Spleen (tissue), 11 donors: Measurements from ENCODE around the gene AFMID. TPM values are rescaled to one million over a fixed set of nuclear protein-coding genes. Genes with fewer than 3 reads are reported as not detected.

Experiments
- DNase-seq: peaks from one replicate; pipeline ENCODE4 v3.0.0-alpha.2; 2020
- H3K27ac ChIP-seq, 8 donors: fragments of 200-600 bp; sonication (generic) in 7 of 8; 1 replicate in 4 of 8; 2 replicates in 4 of 8; pipeline versions ENCODE4 v1.5.0 to v1.8.0; 2016 to 2021; ENCODE audit warnings: inconsistent platforms in 4 of 8, mild to moderate bottlenecking in 4 of 8, moderate library complexity in 1 of 8
- H3K27me3 ChIP-seq, 7 donors: fragments of 200-600 bp; sonication (generic) in 6 of 7; replicated peaks in 1 of 7; 1 replicate in 4 of 7; 2 replicates in 3 of 7; pipeline versions ENCODE4 v1.5.0 to v1.8.0; 2016 to 2021; ENCODE audit warnings: inconsistent platforms in 3 of 7, mild to moderate bottlenecking in 1 of 7
- H3K36me3 ChIP-seq, 6 donors: fragments of 200-600 bp; sonication (generic) in 5 of 6; 1 replicate in 4 of 6; 2 replicates in 2 of 6; pipeline versions ENCODE4 v1.5.0 to v1.8.0; 2016 to 2021; ENCODE audit warnings: inconsistent platforms in 2 of 6
- H3K4me1 ChIP-seq, 6 donors: fragments of 200-600 bp; sonication (generic) in 5 of 6; 1 replicate in 3 of 6; 2 replicates in 3 of 6; pipeline versions ENCODE4 v1.5.0 to v1.8.0; 2016 to 2021; ENCODE audit warnings: inconsistent platforms in 3 of 6
- H3K4me3 ChIP-seq, 8 donors: fragments of 200-600 bp; sonication (generic) in 7 of 8; 1 replicate in 4 of 8; 2 replicates in 4 of 8; pipeline versions ENCODE4 v1.5.0 to v1.8.0; 2016 to 2021; ENCODE audit warnings: inconsistent platforms in 4 of 8, mild to moderate bottlenecking in 4 of 8, moderate library complexity in 2 of 8
- H3K9me3 ChIP-seq, 8 donors: fragments of 200-600 bp; sonication (generic) in 7 of 8; 1 replicate in 4 of 8; 2 replicates in 4 of 8; pipeline versions ENCODE4 v1.5.0 to v1.8.0; 2016 to 2021; ENCODE audit warnings: inconsistent platforms in 4 of 8
- CTCF ChIP-seq, 11 experiments: fragments of 200-600 bp in 7 of 11; fragments of 450-650 bp in 4 of 11; sonication (generic) in 4 of 11; IDR thresholded peaks in 8 of 11; conservative IDR thresholded peaks in 3 of 11; 1 replicate in 7 of 11; 2 replicates in 4 of 11; pipeline versions ENCODE4 v1.4.0 to v1.8.0; 2016 to 2021; ENCODE audit warnings: antibody characterized with exemption in 11 of 11, inconsistent platforms in 4 of 11, mild to moderate bottlenecking in 1 of 11
- POLR2A ChIP-seq, 3 donors: fragments of 450-650 bp; IDR thresholded peaks; one replicate each; pipeline ENCODE4 v1.5.1; 2017; ENCODE audit warnings: antibody characterized with exemption in 3 of 3, mild to moderate bottlenecking in 1 of 3
- POLR2AphosphoS5 ChIP-seq, 3 donors: sonication (generic); formaldehyde crosslinking; IDR thresholded peaks; one replicate each; pipeline ENCODE4 v1.5.1; 2017; ENCODE audit warnings: antibody characterized with exemption in 3 of 3
- WGBS, 5 donors: extraction: QIAGEN DNeasy Blood & Tissue Kit in 3 of 5; methylation state at CpG; one replicate each; pipeline versions ENCODE4 v1.1.5 to v1.1.7; 2013 to 2018; 5-methylcytosine and 5-hydroxymethylcytosine counted together
- intact Hi-C: fragments of 100-400 bp; cut with DNase I; formaldehyde crosslinking; loops from one replicate; pipeline ENCODE4 v1.15.0; 2023; ENCODE audit warnings: low total_unique reads
- polyA plus RNA-seq, 3 donors: library from polyadenylated mRNA; stranded (reverse); fragments of 200-250 nt; gene quantifications; one replicate each; pipeline ENCODE4 v1.2.1, GENCODE V29; 2013
- total RNA-seq, 7 donors: library from RNA; depleted of rRNA in 3 of 7; stranded (reverse); fragments of >200 nt in 3 of 7; fragmentation: NEBNext Ultra II Directional in 4 of 7; extraction: Animal tissue kit (Norgen Biotek cat#: 25700) in 4 of 7; gene quantifications; one replicate each; pipeline versions ENCODE4 v1.1.0 to v1.2.1, GENCODE V29; 2016 to 2021
- donor health status: healthy with polysubstance abuse.
- donor health status: DM: no; HTN: no; CAD: no; lungs with moderate emphysema.
- donor health status: DM: no; HTN: no; CAD: no.
- donor health status: Bipolar disorder and iron deficiency.
- donor health status: healthy.
- donor health status: DM: no; HTN: no; CAD: no.
- donor health status: DM: yes; HTN: yes; CAD: no.

AFMID gene
- total and polyA plus RNA-seq, 10 donors, result 13.1 to 42.5 (median 24.2) TPM

GRCh38 chr17:78143214-78144146 is 43.7 kb upstream of the AFMID start:
- H3K9me3 ChIP-seq, result no peaks in the 10 kb centered on the region
- H3K4me3 ChIP-seq, result no peak overlapping the region
- peaks cover 0 to 29% (median 12%) of the 10 kb centered on the region in 6 donors for H3K36me3 ChIP-seq
- TF ChIP-seq CTCF (IDR thresholded peaks at IDR 0.05 in 8 of 11, conservative IDR thresholded peaks at IDR 0.05 in 3 of 11) (no peak), POLR2AphosphoS5 (IDR thresholded peaks at IDR 0.05) (peak; percentile 21 to 65 (median 33))
- no peak for DNase-seq
- H3K27me3 ChIP-seq, result no peaks in the 10 kb centered on the region
- H3K4me1 ChIP-seq, result peaks cover 46 to 100% (median 89%) of the 10 kb centered on the region in 6 donors
- intact Hi-C loops, result no loop called here
- peak overlapping the region; percentile 33 to 81 (median 72) for H3K27ac ChIP-seq
- 78 to 85% (median 82%) methylated on average over 20 to 21 of the region's 21 CpGs for WGBS, 5 donors

GRCh38 chr17:78144147-78144719 is 42.9 kb upstream of the AFMID start:
- Histone ChIP-seq H3K4me3 (peak overlapping the region in 1 of 8 donors; percentile 9), H3K4me1 (peaks cover 44 to 100% (median 90%) of the 10 kb centered on the region in 6 donors), H3K9me3 (no peaks in the 10 kb centered on the region), H3K27ac (peak overlapping the region; percentile 33 to 81 (median 72)), H3K36me3 (peaks cover 0 to 23% (median 12%) of the 10 kb centered on the region in 6 donors), H3K27me3 (no peaks in the 10 kb centered on the region)
- TF ChIP-seq POLR2A (IDR thresholded peaks at IDR 0.05) (no peak), CTCF (IDR thresholded peaks at IDR 0.05 in 8 of 11, conservative IDR thresholded peaks at IDR 0.05 in 3 of 11) (peak in 1 of 11 experiments; percentile 12), POLR2AphosphoS5 (IDR thresholded peaks at IDR 0.05) (peak; percentile 75 to 77 (median 77))
- intact Hi-C loops, result no loop called here
- WGBS, 5 donors, result 36 to 56% (median 43%) methylated on average over 9 to 11 of the region's 11 CpGs
- DNase-seq, result peak; percentile 88

- H3K4me1 ChIP-seq, result peaks cover 44 to 96% (median 85%) of the 10 kb centered on the region in 6 donors
- intact Hi-C loops, result no loop called here
- WGBS, 5 donors, result 60 to 78% (median 69%) methylated on average over 7 to 18 of the region's 18 CpGs
- H3K27ac ChIP-seq, result peak overlapping the region; percentile 33 to 81 (median 72)
- TF ChIP-seq CTCF (IDR thresholded peaks at IDR 0.05 in 8 of 11, conservative IDR thresholded peaks at IDR 0.05 in 3 of 11) (no peak), POLR2AphosphoS5 (IDR thresholded peaks at IDR 0.05) (no peak), POLR2A (IDR thresholded peaks at IDR 0.05) (no peak)
- peak; percentile 79 for DNase-seq
- H3K9me3 ChIP-seq, result no peaks in the 10 kb centered on the region
- peak overlapping the region in 1 of 8 donors; percentile 9 for H3K4me3 ChIP-seq
- peaks cover 0 to 23% (median 12%) of the 10 kb centered on the region in 6 donors for H3K36me3 ChIP-seq
- no peaks in the 10 kb centered on the region for H3K27me3 ChIP-seq
Observed at GRCh38 chr17:78144736-78145641, 42.2 kb upstream of the AFMID start.
